HG03039 (cell line): ENCODE results near the gene CDH10.

ENCODE experiments used
- ATAC-seq: cut with Tn5 transposase; IDR thresholded peaks from one replicate; pipeline ENCODE4 v1.9.1; 2021; ENCODE audit warnings: mild to moderate bottlenecking, moderate library complexity; ENCODE audit not compliant: unreplicated experiment

The CDH10 gene

GRCh38 chr5:24606971-24607370 lies 37.8 kb downstream of the CDH10 start:
- ATAC-seq: no peak

- no peak for ATAC-seq
These were observed 42.6 kb downstream of the CDH10 start for GRCh38 chr5:24602188-24602587.

GRCh38 chr5:24598956-24599355 lies 45.8 kb downstream of the CDH10 start:
- no peak for ATAC-seq

GRCh38 chr5:24595329-24595728 lies 49.4 kb downstream of the CDH10 start:
- no peak for ATAC-seq

GRCh38 chr5:24591426-24591825 lies 53.4 kb downstream of the CDH10 start:
- no peak for ATAC-seq

GRCh38 chr5:24589566-24589965 lies 55.2 kb downstream of the CDH10 start:
- ATAC-seq: no peak

- ATAC-seq: no peak
These were observed 59.0 kb downstream of the CDH10 start for GRCh38 chr5:24585751-24586150.

GRCh38 chr5:24571302-24571701 lies 73.5 kb downstream of the CDH10 start:
- ATAC-seq: no peak

- ATAC-seq: no peak
These were observed 77.8 kb downstream of the CDH10 start for GRCh38 chr5:24566933-24567332.

- ATAC-seq: no peak
These were observed 89.5 kb downstream of the CDH10 start for GRCh38 chr5:24555229-24555628.

- no peak for ATAC-seq
These were observed 97.6 kb downstream of the CDH10 start for GRCh38 chr5:24547132-24547531.

GRCh38 chr5:24539613-24540012 lies 105.2 kb downstream of the CDH10 start:
- ATAC-seq: no peak

- ATAC-seq: no peak
These were observed 106.4 kb downstream of the CDH10 start for GRCh38 chr5:24538346-24538745.

- ATAC-seq: no peak
These were observed 109.1 kb downstream of the CDH10 start for GRCh38 chr5:24535646-24536045.

- no peak for ATAC-seq
These were observed 113.9 kb downstream of the CDH10 start for GRCh38 chr5:24530906-24531305.

- ATAC-seq: no peak
These were observed 119.4 kb downstream of the CDH10 start for GRCh38 chr5:24525414-24525813.

GRCh38 chr5:24512423-24512822 lies 132.4 kb downstream of the CDH10 start:
- no peak for ATAC-seq

- ATAC-seq: no peak
These were observed 134.2 kb downstream of the CDH10 start for GRCh38 chr5:24510523-24510988.

- no peak for ATAC-seq
These were observed 134.8 kb downstream of the CDH10 start for GRCh38 chr5:24509943-24510342.

- ATAC-seq: no peak
These were observed 139.5 kb downstream of the CDH10 start for GRCh38 chr5:24505258-24505657.

- no peak for ATAC-seq
These were observed 147.1 kb downstream of the CDH10 start for GRCh38 chr5:24497591-24498157.

GRCh38 chr5:24497145-24497544 lies 147.6 kb downstream of the CDH10 start:
- no peak for ATAC-seq

GRCh38 chr5:24496268-24496667 lies 148.5 kb downstream of the CDH10 start:
- no peak for ATAC-seq
